A673 (cell line): ENCODE measurements around the gene SSBP1. TPM values are rescaled to one million over a fixed set of nuclear protein-coding genes. Genes with fewer than 3 reads are reported as not detected.

ENCODE experiments used
- BruUV-seq: library from RNA; stranded (reverse); fragments of 400-500 nt; replicated peaks from 2 replicates; lab custom pipeline; 2021; lab: Mats Ljungman, UMichigan
- CTCF ChIA-PET: fragments of 300-600 bp; sonication (Branson Sonifier 250); formaldehyde crosslinking; loops from one replicate; lab custom pipeline; 2022; ENCODE audit warnings: antibody characterized with exemption; lab: Charles Lee
- POLR2A ChIA-PET: fragments of 300-600 bp; sonication (Branson Sonifier 250); formaldehyde crosslinking; loops from one replicate; lab custom pipeline; 2022; ENCODE audit warnings: antibody characterized with exemption; ENCODE audit not compliant: low non-redundant PET; lab: Charles Lee
- DNase-seq: peaks from one replicate; pipeline ENCODE4 v3.0.0-alpha.2; 2015; ENCODE audit warnings: low spot score
- H3K27ac ChIP-seq: fragments of 200-600 bp; sonication (generic); 2 replicates; pipeline ENCODE4 v1.5.1; 2016; ENCODE audit warnings: mixed run types, low read depth, mild to moderate bottlenecking, mixed read lengths, antibody characterized with exemption, low read length; ENCODE audit not compliant: poor library complexity, severe bottlenecking
- H3K27me3 ChIP-seq: fragments of 200-600 bp; sonication (generic); replicated peaks from 2 replicates; pipeline ENCODE4 v1.6.1; 2017; ENCODE audit warnings: mixed run types, low read depth, mild to moderate bottlenecking, mixed read lengths, antibody characterized with exemption, low read length; ENCODE audit not compliant: insufficient read depth, poor library complexity
- H3K36me3 ChIP-seq: fragments of 200-600 bp; sonication (generic); 2 replicates; pipeline ENCODE4 v1.6.1; 2016; ENCODE audit warnings: mixed run types, mild to moderate bottlenecking, mixed read lengths, antibody characterized with exemption, low read length; ENCODE audit not compliant: insufficient read depth, poor library complexity, severe bottlenecking
- H3K4me1 ChIP-seq: fragments of 200-600 bp; sonication (generic); 2 replicates; pipeline ENCODE4 v1.6.1; 2017; ENCODE audit warnings: mixed run types, mild to moderate bottlenecking, mixed read lengths, antibody characterized with exemption, low read length; ENCODE audit not compliant: insufficient read depth, poor library complexity, severe bottlenecking
- H3K4me3 ChIP-seq: fragments of 200-600 bp; sonication (generic); 2 replicates; pipeline ENCODE4 v1.5.1; 2016; ENCODE audit warnings: low read depth, mixed run types, mild to moderate bottlenecking, mixed read lengths, low read length; ENCODE audit not compliant: poor library complexity, severe bottlenecking
- H3K9me3 ChIP-seq: fragments of 200-600 bp; sonication (generic); 2 replicates; pipeline ENCODE4 v1.6.1; 2016; ENCODE audit warnings: mixed run types, low read depth, mild to moderate bottlenecking, mixed read lengths, antibody characterized with exemption, low read length; ENCODE audit not compliant: poor library complexity, severe bottlenecking
- EZH2 ChIP-seq: fragments of 200-600 bp; sonication (generic); IDR thresholded peaks from 2 replicates; pipeline ENCODE4 v1.6.1; 2017; ENCODE audit warnings: borderline replicate concordance, low read depth, mild to moderate bottlenecking, mixed read lengths, antibody characterized with exemption, low read length; ENCODE audit not compliant: poor library complexity, severe bottlenecking
- intact Hi-C: fragments of 100-400 bp; cut with micrococcal nuclease; formaldehyde crosslinking; loops from one replicate; pipeline ENCODE4 v1.10.0; 2022; ENCODE audit not compliant: unreplicated experiment
- total RNA-seq: library from RNA; stranded (reverse); gene quantifications from 2 replicates; pipeline ENCODE4 v1.2.3, GENCODE V29; 2021
- TF ChIP-seq, protein P1 (sequence below): fragments of 300-800, 200-600 bp; sonication (generic); conservative IDR thresholded peaks from 2 replicates; pipeline ENCODE4 v1.5.1; 2017; ENCODE audit warnings: low read depth, mild to moderate bottlenecking, antibody characterized with exemption, low read length, moderate library complexity, mixed read lengths

The SSBP1 gene
- total RNA-seq, 1 experiment from 2014 or later: 189 TPM

DNA sequence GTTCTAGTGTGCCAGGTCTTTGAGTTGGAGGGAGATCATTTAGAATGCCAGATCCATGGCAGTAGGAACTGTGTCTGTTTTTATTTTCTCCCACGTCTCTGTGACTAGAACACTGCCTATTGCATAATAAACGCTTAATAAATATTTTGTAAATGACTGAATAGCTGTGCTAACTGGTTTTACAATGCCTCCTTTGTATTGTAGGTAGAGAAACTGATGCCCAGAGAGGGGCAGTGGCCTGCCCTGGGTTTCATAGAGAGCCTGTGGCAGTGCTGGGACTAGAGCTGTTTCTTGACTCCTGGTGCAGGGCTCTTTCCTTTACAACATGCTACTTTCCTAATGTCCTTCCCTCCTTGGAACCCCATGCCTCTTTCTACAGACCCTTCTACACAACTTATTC, 54.4 kb downstream of the SSBP1 start:
- intact Hi-C loops: no loop called here
- Histone ChIP-seq H3K9me3 (no peaks in the 10 kb centered on the region), H3K27me3 (no peaks in the 10 kb centered on the region), H3K4me3 (no peak overlapping the region), H3K36me3 (no peaks in the 10 kb centered on the region), H3K4me1 (no peaks in the 10 kb centered on the region), H3K27ac (no peak overlapping the region)
- TF ChIP-seq, protein P1, sequence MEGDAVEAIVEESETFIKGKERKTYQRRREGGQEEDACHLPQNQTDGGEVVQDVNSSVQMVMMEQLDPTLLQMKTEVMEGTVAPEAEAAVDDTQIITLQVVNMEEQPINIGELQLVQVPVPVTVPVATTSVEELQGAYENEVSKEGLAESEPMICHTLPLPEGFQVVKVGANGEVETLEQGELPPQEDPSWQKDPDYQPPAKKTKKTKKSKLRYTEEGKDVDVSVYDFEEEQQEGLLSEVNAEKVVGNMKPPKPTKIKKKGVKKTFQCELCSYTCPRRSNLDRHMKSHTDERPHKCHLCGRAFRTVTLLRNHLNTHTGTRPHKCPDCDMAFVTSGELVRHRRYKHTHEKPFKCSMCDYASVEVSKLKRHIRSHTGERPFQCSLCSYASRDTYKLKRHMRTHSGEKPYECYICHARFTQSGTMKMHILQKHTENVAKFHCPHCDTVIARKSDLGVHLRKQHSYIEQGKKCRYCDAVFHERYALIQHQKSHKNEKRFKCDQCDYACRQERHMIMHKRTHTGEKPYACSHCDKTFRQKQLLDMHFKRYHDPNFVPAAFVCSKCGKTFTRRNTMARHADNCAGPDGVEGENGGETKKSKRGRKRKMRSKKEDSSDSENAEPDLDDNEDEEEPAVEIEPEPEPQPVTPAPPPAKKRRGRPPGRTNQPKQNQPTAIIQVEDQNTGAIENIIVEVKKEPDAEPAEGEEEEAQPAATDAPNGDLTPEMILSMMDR: no peak
- TF ChIP-seq EZH2: no peak
- POLR2A ChIA-PET: no interaction called here
- no peak for DNase-seq
- CTCF ChIA-PET: no interaction called here
- BruUV-seq: no TSS peak

Other genes starting within 250 kb of the SSBP1 start
- gene AGK, start 186.9 kb upstream of the SSBP1 start, total RNA-seq: 41.9 and 47.4 TPM in 2 replicates
- gene DENND11, start 36.2 kb upstream of the SSBP1 start, total RNA-seq: 11.9 and 12.3 TPM in 2 replicates
- 0.09 TPM in 1 of 2 replicates, not detected in the other for gene WEE2, start 30.0 kb upstream of the SSBP1 start, total RNA-seq
- gene TAS2R3, start 25.7 kb downstream of the SSBP1 start, total RNA-seq: 0.94 and 0.99 TPM in 2 replicates
- gene TAS2R4, start 38.3 kb downstream of the SSBP1 start, total RNA-seq: 0.56 and 0.66 TPM in 2 replicates
- 0.43 and 0.72 TPM in 2 replicates for gene TAS2R5, start 51.9 kb downstream of the SSBP1 start, total RNA-seq
- gene PRSS37, start 103.1 kb downstream of the SSBP1 start, total RNA-seq: not detected in 2 replicates
- gene OR9A4, start 178.0 kb downstream of the SSBP1 start, total RNA-seq: not detected in 2 replicates
- not detected in 2 replicates for gene CLEC5A, start 208.6 kb downstream of the SSBP1 start, total RNA-seq
- not detected in 2 replicates for gene TAS2R38, start 235.4 kb downstream of the SSBP1 start, total RNA-seq